ENCODE measurements around the gene OR2B2. TPM values are rescaled to one million over a fixed set of nuclear protein-coding genes. Genes with fewer than 3 reads are reported as not detected.

OR2B2 gene
- total RNA-seq, 1 donor from 2014 or later: not detected

DNA sequence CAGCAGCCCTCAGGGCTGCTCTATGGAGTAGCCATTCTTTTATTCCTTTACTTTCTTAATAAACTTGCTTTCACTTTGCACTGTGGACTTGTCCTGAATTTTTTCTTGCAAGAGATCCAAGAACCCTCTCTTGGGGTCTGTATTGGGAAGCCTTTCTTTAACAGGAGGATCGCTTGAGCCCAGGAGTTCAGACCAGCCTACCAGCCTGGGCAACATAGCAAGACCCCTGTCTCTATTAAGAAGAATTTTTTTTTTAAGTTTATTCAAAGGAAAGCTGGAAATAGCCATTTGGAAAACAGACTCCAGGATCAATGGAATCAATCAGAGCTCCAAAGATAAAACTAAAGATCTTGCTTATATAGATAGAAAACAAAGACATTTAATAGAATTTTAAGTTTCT lies 29.1 kb downstream of the OR2B2 start:
- TF ChIP-seq, protein P1, sequence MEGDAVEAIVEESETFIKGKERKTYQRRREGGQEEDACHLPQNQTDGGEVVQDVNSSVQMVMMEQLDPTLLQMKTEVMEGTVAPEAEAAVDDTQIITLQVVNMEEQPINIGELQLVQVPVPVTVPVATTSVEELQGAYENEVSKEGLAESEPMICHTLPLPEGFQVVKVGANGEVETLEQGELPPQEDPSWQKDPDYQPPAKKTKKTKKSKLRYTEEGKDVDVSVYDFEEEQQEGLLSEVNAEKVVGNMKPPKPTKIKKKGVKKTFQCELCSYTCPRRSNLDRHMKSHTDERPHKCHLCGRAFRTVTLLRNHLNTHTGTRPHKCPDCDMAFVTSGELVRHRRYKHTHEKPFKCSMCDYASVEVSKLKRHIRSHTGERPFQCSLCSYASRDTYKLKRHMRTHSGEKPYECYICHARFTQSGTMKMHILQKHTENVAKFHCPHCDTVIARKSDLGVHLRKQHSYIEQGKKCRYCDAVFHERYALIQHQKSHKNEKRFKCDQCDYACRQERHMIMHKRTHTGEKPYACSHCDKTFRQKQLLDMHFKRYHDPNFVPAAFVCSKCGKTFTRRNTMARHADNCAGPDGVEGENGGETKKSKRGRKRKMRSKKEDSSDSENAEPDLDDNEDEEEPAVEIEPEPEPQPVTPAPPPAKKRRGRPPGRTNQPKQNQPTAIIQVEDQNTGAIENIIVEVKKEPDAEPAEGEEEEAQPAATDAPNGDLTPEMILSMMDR (conservative IDR thresholded peaks at IDR 0.05): no peak
- H3K36me3 Mint-ChIP-seq: no peaks in the 10 kb centered on the region
- no peaks in the 10 kb centered on the region for H3K9me3 Mint-ChIP-seq
- no peaks in the 10 kb centered on the region for H3K4me1 Mint-ChIP-seq (ENCODE audit: unreplicated experiment)
- H3K4me3 Mint-ChIP-seq: no peak overlapping the region
- no peaks in the 10 kb centered on the region for H3K27me3 Mint-ChIP-seq
- no peak for DNase-seq (ENCODE audit: extremely low spot score, unreplicated experiment)
- H3K27ac Mint-ChIP-seq: no peak overlapping the region

DNA sequence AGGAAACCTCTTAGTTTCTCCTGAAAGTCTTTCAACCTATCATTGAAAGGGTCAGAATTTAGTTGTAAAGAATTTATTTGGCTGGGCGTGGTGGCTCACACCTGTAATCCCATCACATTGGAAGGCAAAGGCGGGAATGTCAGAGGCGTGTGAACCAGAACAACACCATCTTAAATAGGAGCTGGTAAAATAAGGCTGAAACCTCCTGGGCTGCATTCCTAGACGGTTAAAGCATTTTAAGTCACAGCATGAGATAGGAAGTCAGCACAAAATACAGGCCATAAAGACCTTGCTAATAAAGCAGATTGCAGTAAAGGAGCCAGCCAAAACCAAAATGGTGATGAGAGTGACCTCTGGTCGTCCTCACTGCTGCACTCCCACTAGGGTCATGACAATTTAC lies 29.6 kb downstream of the OR2B2 start:
- Mint-ChIP-seq H3K27ac (no peak overlapping the region), H3K36me3 (no peaks in the 10 kb centered on the region), H3K4me1 (ENCODE audit: unreplicated experiment) (no peaks in the 10 kb centered on the region), H3K27me3 (no peaks in the 10 kb centered on the region), H3K9me3 (no peaks in the 10 kb centered on the region), H3K4me3 (no peak overlapping the region)
- TF ChIP-seq, protein P1 (conservative IDR thresholded peaks at IDR 0.05): no peak
- no peak for DNase-seq (ENCODE audit: extremely low spot score, unreplicated experiment)

DNA sequence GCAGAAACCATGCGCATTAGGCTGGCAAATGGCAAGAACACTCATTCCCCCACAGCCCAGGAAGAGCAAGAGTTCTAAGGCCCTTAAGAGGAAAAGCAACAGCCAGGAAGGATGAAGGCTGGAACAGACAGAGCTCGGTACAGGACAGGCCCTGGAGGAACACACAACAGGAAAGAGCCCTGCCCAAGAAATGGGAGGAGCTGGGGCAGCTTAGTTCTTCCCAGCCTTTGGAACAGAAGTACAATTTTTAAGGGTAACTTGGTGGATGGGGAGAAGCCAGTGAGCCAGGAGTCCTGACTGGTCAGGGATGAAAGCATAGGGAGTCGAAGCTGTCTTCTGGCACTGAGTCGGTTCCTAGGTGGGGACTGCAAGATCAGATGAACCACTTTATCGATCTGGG lies 32.4 kb downstream of the OR2B2 start:
- Mint-ChIP-seq H3K27me3 (no peaks in the 10 kb centered on the region), H3K9me3 (no peaks in the 10 kb centered on the region), H3K4me3 (no peak overlapping the region), H3K36me3 (no peaks in the 10 kb centered on the region), H3K27ac (no peak overlapping the region), H3K4me1 (ENCODE audit: unreplicated experiment) (peaks cover 5% of the 10 kb centered on the region)
- DNase-seq (ENCODE audit: extremely low spot score, unreplicated experiment): no peak
- TF ChIP-seq, protein P1 (conservative IDR thresholded peaks at IDR 0.05): no peak

DNA sequence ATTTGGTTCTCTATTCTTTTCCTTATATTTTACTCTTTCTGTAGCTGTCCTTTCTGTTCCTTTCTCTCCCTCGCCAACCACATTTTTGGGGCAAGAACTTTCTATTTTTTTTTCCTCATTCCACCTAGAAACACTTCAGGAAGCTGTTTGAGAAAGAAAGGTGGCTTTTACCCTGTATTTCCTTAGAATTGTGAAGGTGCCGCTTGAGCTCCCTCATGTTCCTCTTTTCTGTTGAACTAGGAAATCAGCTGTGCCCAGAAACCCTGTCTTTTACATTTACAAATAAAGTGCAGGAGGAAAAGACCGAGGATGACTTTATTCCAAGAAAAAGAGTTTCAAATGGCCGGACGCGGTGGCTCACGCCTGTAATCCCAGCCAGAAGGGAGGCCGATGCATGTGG lies 38.2 kb downstream of the OR2B2 start:
- Mint-ChIP-seq H3K9me3 (no peaks in the 10 kb centered on the region), H3K4me1 (ENCODE audit: unreplicated experiment) (peaks cover 21% of the 10 kb centered on the region), H3K27me3 (peaks cover 5% of the 10 kb centered on the region), H3K4me3 (peak overlapping the region; percentile 91), H3K27ac (peak overlapping the region; percentile 97), H3K36me3 (no peaks in the 10 kb centered on the region)
- TF ChIP-seq, protein P1 (conservative IDR thresholded peaks at IDR 0.05): no peak
- no peak for DNase-seq (ENCODE audit: extremely low spot score, unreplicated experiment)

DNA sequence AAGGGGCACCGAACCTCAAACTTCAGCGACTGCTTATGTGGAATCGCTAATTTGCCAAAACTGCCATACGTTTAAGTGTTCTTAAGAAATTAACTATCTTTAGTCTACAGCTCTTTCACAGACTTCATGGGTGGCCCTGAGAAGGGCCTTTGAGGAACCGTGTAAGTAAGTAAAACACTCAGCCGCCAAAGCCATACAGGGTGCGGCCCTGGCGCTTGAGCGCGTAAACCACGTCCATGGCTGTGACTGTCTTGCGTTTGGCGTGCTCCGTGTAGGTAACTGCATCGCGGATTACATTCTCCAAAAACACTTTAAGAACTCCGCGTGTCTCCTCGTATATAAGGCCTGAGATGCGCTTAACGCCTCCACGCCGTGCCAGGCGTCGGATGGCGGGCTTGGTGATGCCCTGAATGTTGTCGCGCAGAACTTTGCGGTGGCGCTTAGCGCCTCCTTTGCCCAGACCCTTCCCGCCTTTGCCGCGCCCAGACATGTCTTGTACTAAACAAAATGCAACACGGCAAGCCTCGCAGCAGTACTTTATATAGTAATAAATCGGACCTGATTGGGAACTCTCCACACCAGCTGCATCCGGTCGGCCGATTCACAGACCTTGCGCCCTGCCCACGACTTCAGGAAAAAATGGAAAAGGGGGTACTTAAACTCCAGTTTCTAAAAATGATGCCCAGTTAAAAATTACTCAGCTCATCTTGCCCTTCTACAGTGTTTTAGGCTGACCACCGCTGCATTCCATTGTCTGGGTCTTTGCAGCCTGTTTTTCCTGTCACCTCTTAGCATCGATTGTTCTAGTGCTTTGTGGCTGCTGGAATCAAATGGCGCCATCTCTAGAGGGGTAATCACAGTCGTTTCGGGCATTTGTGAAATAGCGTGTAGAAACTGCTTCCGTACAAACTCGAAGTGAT lies 38.9 kb downstream of the OR2B2 start:
- Mint-ChIP-seq H3K9me3 (no peaks in the 10 kb centered on the region), H3K36me3 (no peaks in the 10 kb centered on the region), H3K27me3 (peaks cover 5% of the 10 kb centered on the region), H3K27ac (peak overlapping the region; percentile 97), H3K4me3 (peak overlapping the region; percentile 91), H3K4me1 (ENCODE audit: unreplicated experiment) (peaks cover 24% of the 10 kb centered on the region)
- TF ChIP-seq, protein P1 (conservative IDR thresholded peaks at IDR 0.05): no peak
- peak; percentile 80 for DNase-seq (ENCODE audit: extremely low spot score, unreplicated experiment)
